OCI-M1 (cell line): Measurements from ENCODE around the gene ZNF524.

Experiments
- DNase-seq: peaks from one replicate; lab custom pipeline; 2025; lab: John Stamatoyannopoulos, UW

The ZNF524 gene

GRCh38 chr19:55642153-55643002, 42.3 kb downstream of the ZNF524 start:
- peak; percentile 65 for DNase-seq

- peak; percentile 89 for DNase-seq
These were observed 43.2 kb downstream of the ZNF524 start, which contains the start of gene ZNF581 for GRCh38 chr19:55643003-55643886. TSS of gene ZNF581 (plus strand) at chr19:55643649. CDS start at chr19:55644572, 923 bp downstream.

DNA sequence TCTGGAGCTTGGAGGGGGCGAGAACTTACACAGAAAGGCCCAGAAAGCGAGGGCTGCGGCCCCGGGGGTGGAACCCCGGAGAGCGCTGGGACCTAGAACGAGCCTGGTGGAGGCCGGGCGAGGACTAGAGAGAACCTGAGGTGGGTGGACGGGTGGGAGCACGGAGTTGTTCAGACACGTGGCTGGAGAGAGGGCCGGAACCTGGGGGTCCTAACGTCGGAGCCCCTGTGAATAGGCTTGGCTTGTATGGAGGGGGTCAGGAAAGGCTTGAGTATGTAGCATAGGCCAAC, 43.7 kb downstream of the ZNF524 start:
- peak; percentile 44 for DNase-seq

DNA sequence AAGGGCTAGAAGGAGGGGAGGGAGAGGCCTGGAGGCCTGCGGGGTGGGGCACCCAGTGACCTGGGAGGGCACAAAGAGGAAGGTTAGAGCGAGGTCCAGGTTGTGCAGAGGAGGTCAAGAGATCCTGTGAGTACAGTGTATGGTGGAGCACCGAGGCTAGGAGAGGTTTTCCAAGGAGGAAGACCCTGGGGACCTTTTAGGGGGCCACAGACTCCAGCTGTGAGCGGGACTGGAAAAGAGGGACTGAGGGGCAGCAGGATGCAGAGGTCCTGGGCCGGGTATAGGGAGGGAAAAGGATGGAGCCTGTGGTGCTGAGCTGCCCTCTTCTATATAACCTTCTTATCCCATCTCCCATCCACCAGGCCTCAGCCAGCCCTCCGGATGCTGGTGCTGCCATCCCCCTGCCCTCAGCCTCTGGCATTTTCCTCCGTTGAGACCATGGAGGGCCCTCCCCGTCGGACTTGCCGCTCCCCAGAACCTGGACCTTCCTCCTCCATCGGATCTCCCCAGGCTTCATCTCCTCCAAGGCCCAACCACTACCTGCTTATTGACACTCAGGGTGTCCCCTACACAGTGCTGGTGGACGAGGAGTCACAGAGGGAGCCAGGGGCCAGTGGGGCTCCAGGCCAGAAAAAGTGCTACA, 44.2 kb downstream of the ZNF524 start:
- DNase-seq = no peak

DNA sequence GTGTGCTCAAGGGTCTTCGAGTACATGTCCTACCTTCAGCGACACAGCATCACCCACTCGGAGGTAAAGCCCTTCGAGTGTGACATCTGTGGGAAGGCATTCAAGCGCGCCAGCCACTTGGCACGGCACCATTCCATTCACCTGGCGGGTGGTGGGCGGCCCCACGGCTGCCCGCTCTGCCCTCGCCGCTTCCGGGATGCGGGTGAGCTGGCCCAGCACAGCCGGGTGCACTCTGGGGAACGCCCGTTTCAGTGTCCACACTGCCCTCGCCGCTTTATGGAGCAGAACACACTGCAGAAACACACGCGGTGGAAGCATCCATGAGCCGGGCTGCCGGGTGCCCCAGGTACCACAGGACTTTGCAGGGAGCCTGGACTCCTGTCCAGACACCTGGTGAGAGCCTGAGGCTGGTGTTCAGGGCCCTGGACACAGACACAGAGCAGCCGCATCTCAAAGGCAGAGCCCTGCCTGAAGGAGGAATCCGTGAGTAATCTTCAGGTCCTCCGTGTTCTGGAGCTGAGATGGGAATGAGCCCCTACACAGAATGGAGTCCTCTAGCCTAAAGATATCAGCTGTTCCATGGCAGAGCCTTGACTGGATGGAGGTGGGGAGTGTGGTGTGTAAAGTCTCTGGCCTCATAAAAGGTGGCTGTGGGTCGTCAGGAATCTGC, 44.9 kb downstream of the ZNF524 start:
- no peak for DNase-seq

GRCh38 chr19:55645512-55645881, 45.4 kb downstream of the ZNF524 start:
- no peak for DNase-seq

DNA sequence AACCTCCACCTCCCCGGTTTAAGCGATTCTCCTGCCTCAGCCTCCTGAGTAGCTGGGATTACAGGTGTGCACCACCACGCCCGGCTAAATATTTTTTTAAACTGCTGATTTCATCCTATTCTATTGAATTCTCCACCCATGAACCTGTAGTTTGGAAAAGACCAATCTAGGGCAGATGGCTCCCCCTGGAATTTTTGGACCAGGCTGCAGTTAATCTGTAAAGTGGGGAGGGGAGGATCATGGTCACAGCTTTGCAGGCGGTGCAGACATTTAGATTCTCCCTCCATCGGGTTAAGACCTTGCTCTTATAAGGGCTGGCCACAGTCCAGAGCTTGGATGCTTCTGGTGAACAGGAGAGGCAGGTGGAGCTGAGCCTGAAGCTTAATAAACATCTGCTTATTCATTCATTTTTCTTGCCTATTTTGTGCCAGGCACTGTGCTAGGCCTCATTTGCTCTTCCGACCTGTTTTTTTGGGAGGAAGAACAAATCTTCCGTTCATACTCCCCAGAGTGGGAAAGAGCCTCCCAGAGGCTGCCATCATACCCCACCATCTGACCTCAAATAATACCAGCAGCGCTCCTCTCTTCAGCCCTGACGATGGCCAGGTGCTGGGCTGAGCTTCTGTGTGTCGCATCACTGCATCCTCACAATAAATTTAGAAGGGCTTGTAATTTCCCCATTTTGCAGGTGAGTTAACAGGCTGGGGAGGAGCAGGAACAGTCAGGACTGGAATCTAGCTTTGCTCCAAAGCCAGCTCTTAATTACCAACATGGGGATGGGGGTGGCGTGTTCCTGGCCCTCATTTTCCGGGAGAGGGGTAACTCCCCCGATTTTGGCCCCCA, 47.0 kb downstream of the ZNF524 start:
- peak; percentile 42 for DNase-seq

- peak; percentile 89 for DNase-seq
These were observed 47.9 kb downstream of the ZNF524 start, which contains the start of gene CCDC106 for GRCh38 chr19:55647732-55648584. TSS of gene CCDC106 (plus strand) at chr19:55648212. CDS start at chr19:55649047, 835 bp downstream.

GRCh38 chr19:55648585-55649267, 48.6 kb downstream of the ZNF524 start:
- DNase-seq = no peak

DNA sequence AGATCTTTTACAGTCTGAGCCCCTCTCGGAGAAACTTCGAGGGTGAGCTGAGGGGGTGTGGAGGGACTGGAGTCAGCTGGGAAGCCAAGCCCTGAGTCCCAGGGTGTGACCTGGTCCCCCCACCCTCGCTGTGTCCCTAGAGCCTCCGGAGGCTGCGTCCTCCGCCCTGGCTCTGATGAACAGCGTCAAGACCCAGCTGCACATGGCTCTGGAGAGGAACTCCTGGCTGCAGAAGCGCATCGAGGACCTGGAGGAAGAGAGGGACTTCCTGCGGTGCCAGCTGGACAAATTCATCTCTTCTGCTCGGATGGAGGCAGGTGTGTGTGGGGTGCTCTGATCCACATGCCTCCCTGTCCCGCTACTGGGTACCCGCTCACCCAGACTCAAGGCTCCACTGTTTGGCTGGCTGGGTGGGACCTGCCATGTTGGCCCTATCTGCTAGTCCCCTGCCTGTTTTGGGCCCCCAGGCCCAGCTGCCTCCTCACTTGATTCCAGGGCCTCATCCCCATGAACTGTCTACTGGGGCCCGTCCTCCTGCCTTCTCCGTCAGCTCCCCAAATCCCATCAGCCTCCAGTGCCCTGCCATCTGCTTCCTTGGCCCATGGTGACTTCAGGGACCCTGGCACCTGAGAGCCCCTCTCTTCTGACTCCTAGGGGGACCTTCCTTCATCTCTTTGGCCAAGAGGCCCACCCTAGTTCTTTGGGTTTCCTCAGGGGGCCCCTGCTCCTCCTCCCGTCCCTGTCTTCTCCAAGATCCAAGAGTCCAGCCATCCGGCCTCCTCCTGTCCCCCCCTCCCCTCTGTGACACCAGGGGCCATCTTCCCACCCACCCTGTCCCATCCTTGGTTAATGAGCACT, 49.4 kb downstream of the ZNF524 start:
- DNase-seq = no peak

DNA sequence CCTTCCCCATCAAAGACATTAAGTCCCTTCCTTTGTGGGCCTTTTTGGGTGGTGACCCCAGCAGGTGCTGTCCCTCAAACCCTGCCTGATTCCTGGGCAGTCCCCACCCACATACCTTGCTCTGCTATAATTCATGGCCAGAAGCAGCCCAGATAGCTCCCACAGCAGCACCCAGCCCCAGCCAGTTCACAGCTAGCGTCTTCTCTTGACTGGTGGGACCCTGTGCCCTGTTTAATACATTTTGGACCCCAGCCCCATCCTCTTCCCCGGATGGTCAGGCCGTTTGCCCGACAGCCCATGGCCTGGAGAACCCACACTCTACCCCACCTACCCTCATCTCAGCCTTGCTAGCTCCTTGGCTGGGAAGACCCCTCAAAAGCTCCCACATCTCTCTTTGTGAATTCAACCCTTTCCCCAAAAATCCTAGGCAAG, 50.1 kb downstream of the ZNF524 start:
- no peak for DNase-seq

GRCh38 chr19:55650602-55651230, 50.6 kb downstream of the ZNF524 start:
- DNase-seq = no peak

- no peak for DNase-seq
These were observed 51.1 kb downstream of the ZNF524 start for GRCh38 chr19:55651236-55651635.

DNA sequence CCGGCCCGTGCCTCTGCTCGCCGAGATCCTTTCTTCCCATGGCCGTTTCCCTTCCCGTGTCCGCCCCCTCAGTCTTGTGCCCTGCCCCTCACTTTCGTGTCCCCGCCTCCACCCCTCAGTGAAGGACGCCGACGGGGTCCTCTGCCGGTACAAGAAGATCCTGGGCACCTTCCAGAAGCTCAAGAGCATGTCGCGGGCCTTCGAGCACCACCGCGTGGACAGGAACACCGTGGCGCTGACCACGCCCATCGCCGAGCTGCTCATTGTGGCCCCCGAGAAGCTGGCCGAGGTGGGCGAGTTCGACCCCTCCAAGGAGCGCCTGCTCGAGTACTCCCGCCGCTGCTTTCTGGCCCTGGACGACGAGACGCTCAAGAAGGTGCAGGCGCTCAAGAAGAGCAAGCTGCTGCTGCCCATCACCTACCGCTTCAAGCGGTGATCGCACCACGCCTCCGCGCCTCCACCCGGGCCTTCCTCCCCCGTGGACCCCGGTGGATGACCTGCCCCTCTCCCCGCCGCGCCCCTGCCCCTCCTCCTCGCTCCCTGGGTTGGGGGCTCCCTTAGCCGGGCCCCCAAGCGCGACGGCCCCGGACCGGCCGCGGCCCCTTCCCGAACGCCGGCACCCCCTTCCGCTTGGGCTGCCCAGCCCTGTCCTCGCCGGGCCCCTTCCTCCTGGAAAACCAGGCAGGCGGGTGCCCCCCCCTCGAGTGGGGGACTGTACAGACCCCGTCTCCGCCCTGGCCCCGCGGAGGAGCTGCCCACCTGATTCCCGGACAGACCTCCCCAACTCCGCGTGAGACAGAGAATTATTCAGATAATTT, 52.4 kb downstream of the ZNF524 start:
- no peak for DNase-seq
